ENCODE results near the gene ANKRD13B.

The ANKRD13B gene

GRCh38 chr17:29571883-29572681 is 20.9 kb upstream of the ANKRD13B start:
- H3K4me1 ChIP-seq: peaks cover 8% of the 10 kb centered on the region
- no peak overlapping the region for H2AFZ ChIP-seq
- no peaks in the 10 kb centered on the region for H3K27me3 ChIP-seq (ENCODE audit: control insufficient read depth, insufficient read depth, low read length)
- H3K27ac ChIP-seq: no peak overlapping the region
- no peaks in the 10 kb centered on the region for H3K36me3 ChIP-seq (ENCODE audit: control insufficient read depth, insufficient read depth, low read length)
- no peaks in the 10 kb centered on the region for H3K79me2 ChIP-seq
- H3K9ac ChIP-seq: no peak overlapping the region
- TF ChIP-seq CTCF (IDR thresholded peaks at IDR 0.05): no peak
- H3K9me3 ChIP-seq (ENCODE audit: control insufficient read depth, low read length): no peaks in the 10 kb centered on the region
- no peak overlapping the region for H3K4me3 ChIP-seq (ENCODE audit: low read depth, low read length)
- H3K4me2 ChIP-seq (ENCODE audit: low read length): no peak overlapping the region

- Histone ChIP-seq H3K4me3 (ENCODE audit: low read depth, low read length) (no peak overlapping the region), H3K36me3 (ENCODE audit: control insufficient read depth, insufficient read depth, low read length) (no peaks in the 10 kb centered on the region)
These were observed 20.0 kb upstream of the ANKRD13B start for GRCh38 chr17:29572691-29573557.

GRCh38 chr17:29573558-29573869 is 19.4 kb upstream of the ANKRD13B start:
- Histone ChIP-seq H3K27ac (no peak overlapping the region), H3K4me3 (ENCODE audit: low read depth, low read length) (no peak overlapping the region), H3K36me3 (ENCODE audit: control insufficient read depth, insufficient read depth, low read length) (no peaks in the 10 kb centered on the region), H3K9ac (no peak overlapping the region), H3K9me3 (ENCODE audit: control insufficient read depth, low read length) (no peaks in the 10 kb centered on the region), H3K4me2 (ENCODE audit: low read length) (no peak overlapping the region), H3K4me1 (peaks cover 8% of the 10 kb centered on the region), H3K79me2 (no peaks in the 10 kb centered on the region), H2AFZ (no peak overlapping the region), H3K27me3 (ENCODE audit: control insufficient read depth, insufficient read depth, low read length) (no peaks in the 10 kb centered on the region)
- no peak for TF ChIP-seq CTCF (IDR thresholded peaks at IDR 0.05)

More at GRCh38 chr17:29572691-29573557, 20.0 kb upstream of the ANKRD13B start:
- Histone ChIP-seq H3K27ac (no peak overlapping the region), H3K4me2 (ENCODE audit: low read length) (no peak overlapping the region), H3K27me3 (ENCODE audit: control insufficient read depth, insufficient read depth, low read length) (no peaks in the 10 kb centered on the region), H2AFZ (no peak overlapping the region), H3K9ac (no peak overlapping the region), H3K9me3 (ENCODE audit: control insufficient read depth, low read length) (no peaks in the 10 kb centered on the region), H3K79me2 (no peaks in the 10 kb centered on the region), H3K4me1 (peaks cover 8% of the 10 kb centered on the region)
- TF ChIP-seq CTCF (IDR thresholded peaks at IDR 0.05): peak; percentile 63

GRCh38 chr17:29573871-29574731 is 18.8 kb upstream of the ANKRD13B start:
- Histone ChIP-seq H3K4me1 (peaks cover 3% of the 10 kb centered on the region), H3K36me3 (ENCODE audit: control insufficient read depth, insufficient read depth, low read length) (no peaks in the 10 kb centered on the region), H3K9ac (no peak overlapping the region), H3K27me3 (ENCODE audit: control insufficient read depth, insufficient read depth, low read length) (no peaks in the 10 kb centered on the region), H3K4me2 (ENCODE audit: low read length) (no peak overlapping the region), H2AFZ (no peak overlapping the region), H3K9me3 (ENCODE audit: control insufficient read depth, low read length) (no peaks in the 10 kb centered on the region), H3K4me3 (ENCODE audit: low read depth, low read length) (no peak overlapping the region), H3K27ac (no peak overlapping the region), H3K79me2 (no peaks in the 10 kb centered on the region)
- no peak for TF ChIP-seq CTCF (IDR thresholded peaks at IDR 0.05)

Data from parathyroid adenoma (tissue), 2 donors.